ENCODE data around the gene CASP2.
"Not testable (repeated sequence)": the region's sequence is repeated elsewhere in the genome, so short reads cannot be mapped to it uniquely, and the experiment has no call there.

CASP2 gene

DNA sequence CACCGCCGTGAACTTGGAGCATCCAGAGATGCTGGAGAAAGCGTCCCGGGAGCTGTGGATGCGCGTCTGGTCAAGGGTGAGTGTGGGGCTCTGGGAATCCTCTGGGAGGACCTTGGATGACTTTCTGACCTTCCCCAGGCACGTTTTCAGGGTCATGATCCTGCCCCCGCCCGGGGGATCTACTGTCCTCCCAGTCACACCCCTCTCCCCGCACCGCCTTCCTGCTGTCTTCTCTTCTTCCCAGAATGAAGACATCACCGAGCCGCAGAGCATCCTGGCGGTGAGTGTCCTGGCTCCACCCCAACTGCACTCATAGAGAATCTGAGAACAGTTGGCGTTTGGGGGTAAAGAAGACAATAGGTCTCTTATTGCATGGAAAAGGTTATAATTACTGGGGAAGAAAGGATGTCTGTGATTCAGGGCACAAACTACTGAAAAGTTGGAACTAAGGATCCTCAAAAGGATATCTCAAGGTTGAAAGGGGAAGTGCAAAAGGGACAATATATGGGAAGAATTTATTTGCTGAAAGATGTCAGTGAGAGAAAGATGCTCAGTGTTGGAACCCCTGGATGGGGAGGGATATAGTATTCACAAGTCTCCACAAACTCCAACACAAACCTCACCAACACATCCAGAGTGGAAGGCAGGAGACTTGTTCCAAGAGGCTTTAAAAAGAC, 23.0 kb upstream of the CASP2 start:
- no peak for DNase-seq

- DNase-seq = no peak
These were observed 18.9 kb upstream of the CASP2 start for GRCh38 chr7:143269251-143269650.

GRCh38 chr7:143271240-143271639, 16.9 kb upstream of the CASP2 start:
- no peak for DNase-seq

DNA sequence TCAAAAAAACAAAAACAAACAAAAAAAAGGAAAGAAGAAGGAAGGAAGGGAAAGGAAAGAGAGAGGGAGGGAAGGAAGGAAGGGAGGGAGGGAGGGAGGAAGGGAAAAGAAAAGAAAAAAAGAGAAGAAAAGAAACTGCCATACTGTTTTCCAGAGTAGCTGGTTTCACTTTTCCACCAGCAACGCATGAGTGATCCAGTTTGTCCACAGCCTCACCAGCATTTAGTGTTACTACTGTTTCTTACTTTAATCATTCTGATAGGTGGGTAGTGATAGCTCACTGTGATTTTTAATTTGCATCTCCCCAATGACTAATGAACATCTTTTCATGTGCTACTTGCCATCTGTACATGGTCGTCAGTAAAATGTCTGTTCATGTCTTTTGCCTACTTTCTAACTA, 15.3 kb upstream of the CASP2 start:
- DNase-seq = no peak

DNA sequence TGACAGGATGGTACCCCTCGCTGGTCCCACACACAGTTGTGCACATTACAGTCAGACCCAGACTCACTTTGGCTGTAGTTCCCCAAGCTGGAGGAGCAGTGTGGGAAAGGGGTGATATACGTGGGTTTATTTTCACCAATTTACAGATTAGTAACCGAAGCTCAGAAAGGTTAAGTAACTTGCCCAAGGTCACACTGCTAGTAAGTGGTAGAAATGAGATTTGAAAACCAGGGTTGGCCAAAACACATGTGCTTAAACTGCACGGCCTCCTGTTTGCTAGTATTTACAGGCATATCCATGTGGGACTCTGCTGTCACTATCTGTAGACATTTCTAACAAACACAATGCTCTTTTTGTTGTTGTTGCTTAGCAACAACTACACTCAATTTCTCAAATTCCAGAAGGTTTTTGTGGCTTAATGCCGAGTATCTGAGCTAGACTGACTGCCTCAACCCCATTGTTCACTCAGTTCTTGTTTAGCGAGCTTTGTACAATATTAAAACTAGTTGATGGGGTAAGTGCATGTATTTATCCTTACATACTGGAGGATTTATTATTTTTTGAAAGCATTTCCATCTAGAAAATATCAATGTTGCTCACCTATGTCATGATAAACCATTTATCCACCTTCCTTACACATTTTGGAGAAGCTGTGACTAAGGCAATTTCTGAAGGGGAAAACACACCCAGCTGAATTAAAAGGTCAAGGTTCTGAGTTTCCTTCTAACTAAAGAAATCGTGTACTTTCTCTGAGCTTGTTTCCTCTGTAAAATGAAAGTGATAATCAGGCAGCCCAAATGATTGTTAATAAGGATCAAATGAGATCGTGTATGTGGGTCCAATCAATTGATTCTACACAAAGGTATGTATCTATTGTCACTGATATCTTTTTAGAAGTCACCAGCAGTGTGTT, 8.7 kb upstream of the CASP2 start:
- DNase-seq = peak; percentile 26

DNA sequence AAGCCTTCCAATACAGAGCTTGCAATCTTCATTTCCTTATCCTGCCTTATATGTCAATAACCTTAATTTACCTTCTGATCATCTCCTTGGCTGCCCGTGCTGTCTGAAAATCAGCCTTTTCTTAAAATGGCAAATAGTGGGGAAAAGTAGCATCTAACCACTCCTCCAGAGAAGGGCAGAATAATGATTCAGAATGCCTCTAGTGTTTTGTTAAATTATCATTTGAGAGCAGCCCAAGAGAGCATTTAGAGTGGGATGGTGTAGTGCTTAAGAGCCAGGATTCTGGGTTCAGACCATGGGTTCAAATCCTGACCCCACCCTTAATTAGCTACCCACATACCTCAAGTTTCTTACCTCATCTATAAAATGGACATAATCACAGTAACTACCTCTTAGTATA, 8.0 kb upstream of the CASP2 start:
- DNase-seq = no peak

- DNase-seq = no peak
These were observed 7.6 kb upstream of the CASP2 start for GRCh38 chr7:143280566-143280965.

- DNase-seq = no peak
These were observed 6.6 kb upstream of the CASP2 start for GRCh38 chr7:143281529-143281928.

GRCh38 chr7:143282124-143282523, 6.0 kb upstream of the CASP2 start:
- DNase-seq = no peak

GRCh38 chr7:143283381-143283780, 4.8 kb upstream of the CASP2 start:
- no peak for DNase-seq

- DNase-seq = peak; percentile 33
These were observed 3.3 kb upstream of the CASP2 start, which contains the start of gene TMEM139 for GRCh38 chr7:143284591-143285469. TMEM139 (plus strand) TSS chr7:143284958; CDS start chr7:143285958, 1,000 bp downstream.

DNA sequence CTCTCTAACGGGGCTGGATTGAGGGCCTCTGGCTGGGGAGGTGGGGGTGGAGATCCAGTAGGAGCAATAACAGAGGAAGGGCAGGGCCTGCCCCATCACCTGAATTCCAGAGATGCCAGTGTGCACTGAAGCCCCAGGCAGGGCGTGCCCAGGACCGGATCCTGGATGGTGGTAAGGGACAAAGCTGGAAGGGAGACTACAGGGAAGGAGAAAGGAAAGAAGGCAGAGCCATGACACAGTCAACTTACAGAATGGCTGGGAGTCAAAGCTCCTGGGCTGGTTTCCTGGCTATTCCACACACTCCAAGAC, 2.7 kb upstream of the CASP2 start:
- DNase-seq = no peak

DNA sequence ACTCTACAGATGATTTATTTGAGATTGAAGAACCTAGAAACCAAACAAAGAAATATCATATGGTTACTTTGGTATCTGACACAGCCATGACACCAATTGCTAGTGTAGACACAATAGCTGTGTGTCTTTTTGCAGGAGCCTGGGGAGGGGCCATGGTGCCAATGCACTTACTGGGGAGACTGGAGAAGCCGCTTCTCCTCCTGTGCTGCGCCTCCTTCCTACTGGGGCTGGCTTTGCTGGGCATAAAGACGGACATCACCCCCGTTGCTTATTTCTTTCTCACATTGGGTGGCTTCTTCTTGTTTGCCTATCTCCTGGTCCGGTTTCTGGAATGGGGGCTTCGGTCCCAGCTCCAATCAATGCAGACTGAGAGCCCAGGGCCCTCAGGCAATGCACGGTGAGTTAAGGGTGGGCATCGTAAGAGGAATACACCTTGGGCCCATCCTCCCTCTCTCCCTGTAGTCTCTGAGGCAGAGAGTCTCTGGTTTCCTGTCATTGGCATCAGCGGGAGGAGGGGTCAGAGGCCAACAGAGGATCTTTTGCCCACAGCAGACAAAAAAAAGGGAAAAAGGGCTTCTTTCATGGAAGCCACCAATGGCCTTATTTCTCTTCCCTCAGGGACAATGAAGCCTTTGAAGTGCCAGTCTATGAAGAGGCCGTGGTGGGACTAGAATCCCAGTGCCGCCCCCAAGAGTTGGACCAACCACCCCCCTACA, 2.2 kb upstream of the CASP2 start:
- DNase-seq = no peak

GRCh38 chr7:143286522-143286890, 1.6 kb upstream of the CASP2 start:
- DNase-seq = no peak

GRCh38 chr7:143287339-143287934, 714 bp upstream of the CASP2 start:
- no peak for DNase-seq

GRCh38 chr7:143288836-143289235, 685 bp downstream of the CASP2 start:
- DNase-seq = no peak

DNA sequence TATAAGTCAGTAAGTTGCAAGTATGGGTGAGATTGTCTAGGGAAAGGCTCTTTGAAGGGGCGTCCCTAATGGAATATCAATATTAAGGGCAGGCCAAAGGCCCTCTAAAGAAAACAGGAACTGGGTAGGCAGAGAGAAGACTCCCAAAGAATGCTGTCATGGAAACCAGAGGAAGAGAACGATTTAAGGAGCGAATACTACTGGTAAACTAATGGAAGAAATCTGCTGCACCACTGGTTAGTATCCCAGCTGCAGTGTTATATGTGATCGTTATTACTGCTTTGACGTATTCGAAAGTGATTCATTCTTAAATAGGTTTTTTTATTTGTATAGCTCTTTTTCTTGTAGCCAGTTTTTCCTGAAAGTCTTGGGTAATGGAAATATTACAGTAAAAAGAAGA, 1.3 kb downstream of the CASP2 start:
- DNase-seq = peak; percentile 9

DNA sequence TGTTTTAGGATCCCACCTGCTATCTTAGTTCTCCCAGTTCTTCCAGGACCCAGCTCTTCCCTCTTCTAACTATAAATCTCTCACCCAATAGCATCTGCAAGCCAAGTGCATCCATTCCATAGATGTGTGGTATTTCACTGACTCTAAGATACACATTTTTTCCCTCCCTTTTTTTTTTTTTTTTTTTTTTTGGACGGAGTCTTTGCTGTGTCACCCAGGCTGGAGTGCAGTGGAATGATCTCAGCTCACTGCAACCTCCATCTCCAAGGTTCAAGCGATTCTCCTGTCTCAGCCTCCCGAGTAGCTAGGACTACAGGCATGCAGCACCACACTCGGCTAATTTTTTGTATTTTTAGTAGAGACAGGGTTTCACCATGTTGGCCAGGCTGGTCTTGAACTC, 1.7 kb downstream of the CASP2 start:
- DNase-seq = not testable (repeated sequence)

DNA sequence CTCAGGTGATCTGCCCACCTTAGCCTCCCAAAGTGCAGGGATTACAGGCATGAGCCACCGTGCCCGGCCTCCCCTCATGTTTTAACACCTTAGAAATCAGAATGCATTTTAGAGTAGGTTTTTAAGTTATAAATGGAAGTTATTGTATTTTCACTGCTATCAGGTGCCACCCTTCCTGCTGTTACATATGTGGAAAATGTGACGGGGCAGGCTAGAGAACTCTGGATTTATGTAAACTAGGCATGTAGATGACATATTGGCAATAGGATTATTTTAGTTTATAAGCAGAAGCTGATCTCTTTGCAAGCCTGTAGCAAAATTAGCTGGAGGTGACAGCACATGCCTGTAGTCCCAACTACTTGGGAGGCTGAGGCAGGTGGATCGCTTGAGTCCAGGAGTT, 2.1 kb downstream of the CASP2 start:
- no peak for DNase-seq

DNA sequence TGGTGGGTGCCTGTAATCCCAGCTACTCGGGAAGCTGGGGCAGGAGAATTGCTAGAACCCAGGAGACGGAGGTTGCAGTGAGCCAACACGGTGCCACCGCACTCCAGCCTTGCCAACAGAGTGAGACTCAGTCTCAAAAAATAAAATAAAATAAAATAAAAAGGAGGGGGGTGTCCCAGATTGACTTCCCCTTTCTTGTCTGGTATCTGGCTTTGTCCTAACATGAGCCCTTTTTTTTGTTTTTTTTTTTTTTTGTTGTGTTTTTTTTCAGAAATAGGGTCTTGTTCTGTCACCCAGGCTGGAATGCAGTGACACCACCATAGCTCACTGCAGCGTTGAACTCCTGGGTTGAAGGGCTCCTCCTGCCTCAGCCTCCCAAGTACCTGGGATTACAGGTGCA, 4.7 kb downstream of the CASP2 start:
- DNase-seq = no peak

DNA sequence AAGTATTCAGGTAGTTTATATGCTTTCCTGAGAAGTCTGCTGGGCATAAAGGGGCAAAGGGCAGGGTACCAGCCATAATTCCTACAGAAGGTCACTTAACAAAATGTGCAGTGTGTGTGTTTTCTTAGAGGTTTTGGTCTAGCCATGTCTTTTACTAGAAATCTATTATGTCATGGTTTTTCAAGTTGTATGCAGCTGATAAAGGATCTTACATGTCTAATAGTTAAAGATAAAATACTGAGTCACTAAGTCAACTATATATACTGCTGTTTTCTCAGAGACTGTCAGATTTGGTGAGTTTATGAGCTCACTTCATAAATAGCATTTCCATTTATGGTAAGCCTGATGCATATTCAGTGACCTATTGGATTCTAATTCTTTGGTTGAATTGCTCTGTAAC, 7.7 kb downstream of the CASP2 start:
- DNase-seq = no peak

DNA sequence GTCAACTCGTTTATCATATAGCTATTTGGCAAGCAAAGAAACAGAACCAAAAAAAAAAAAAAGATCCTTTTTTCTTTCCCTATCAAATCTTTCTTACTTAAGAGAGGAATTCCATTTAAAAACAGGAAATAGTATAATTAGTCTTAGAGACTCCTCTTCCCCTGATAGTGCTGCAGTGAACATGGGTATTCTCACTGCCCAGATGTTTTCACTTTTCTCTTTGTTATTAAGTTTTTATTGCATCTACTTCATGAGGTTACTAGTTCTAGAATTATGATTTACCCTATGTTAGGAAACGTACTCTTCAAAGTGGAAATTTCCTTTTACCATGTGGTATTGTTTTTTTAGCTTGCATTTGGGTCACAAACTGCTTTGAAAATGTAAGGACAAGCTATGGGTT, 8.5 kb downstream of the CASP2 start:
- DNase-seq = no peak
